Measurements from ENCODE around the gene SEZ6L.

DNA sequence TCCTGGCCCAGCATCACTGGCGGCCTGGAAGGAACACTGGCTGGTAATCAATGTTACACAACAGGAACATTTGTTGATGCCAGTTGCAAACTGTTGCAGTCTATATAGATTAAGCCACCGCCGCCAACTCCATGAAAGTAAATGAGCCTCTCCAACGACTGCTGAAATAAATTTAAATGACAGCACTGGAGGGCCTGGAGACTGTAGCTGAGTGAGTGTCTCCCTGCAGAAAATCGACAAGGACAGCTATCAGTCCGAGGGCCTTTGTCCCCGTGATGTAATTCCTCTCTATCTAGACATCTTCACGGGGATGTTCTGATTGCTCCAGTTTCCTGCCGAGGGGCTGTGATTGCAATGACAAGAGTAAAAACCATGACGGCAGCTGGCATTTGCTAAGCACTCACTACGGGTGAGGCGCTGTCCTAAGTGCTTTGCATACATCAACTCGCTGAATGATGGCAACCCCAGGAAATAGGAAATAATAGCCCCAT, 120.4 kb downstream of the SEZ6L start:
- TF ChIP-seq, protein P1, sequence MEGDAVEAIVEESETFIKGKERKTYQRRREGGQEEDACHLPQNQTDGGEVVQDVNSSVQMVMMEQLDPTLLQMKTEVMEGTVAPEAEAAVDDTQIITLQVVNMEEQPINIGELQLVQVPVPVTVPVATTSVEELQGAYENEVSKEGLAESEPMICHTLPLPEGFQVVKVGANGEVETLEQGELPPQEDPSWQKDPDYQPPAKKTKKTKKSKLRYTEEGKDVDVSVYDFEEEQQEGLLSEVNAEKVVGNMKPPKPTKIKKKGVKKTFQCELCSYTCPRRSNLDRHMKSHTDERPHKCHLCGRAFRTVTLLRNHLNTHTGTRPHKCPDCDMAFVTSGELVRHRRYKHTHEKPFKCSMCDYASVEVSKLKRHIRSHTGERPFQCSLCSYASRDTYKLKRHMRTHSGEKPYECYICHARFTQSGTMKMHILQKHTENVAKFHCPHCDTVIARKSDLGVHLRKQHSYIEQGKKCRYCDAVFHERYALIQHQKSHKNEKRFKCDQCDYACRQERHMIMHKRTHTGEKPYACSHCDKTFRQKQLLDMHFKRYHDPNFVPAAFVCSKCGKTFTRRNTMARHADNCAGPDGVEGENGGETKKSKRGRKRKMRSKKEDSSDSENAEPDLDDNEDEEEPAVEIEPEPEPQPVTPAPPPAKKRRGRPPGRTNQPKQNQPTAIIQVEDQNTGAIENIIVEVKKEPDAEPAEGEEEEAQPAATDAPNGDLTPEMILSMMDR (IDR thresholded peaks at IDR 0.05): no peak
- TF ChIP-seq EP300 (IDR thresholded peaks at IDR 0.05): no peak
- TF ChIP-seq POLR2A (IDR thresholded peaks at IDR 0.05; ENCODE audit: low read depth): no peak
